IPS-18c (cell line): Measurements from ENCODE around the gene RABEP2.

Experiments
- H3K4me3 ChIP-seq: 2 replicates; pipeline ENCODE4 v1.7.0; 2013; ENCODE audit warnings: low read depth, mild to moderate bottlenecking, low read length, moderate library complexity; ENCODE audit not compliant: insufficient read depth
- H3K9me3 ChIP-seq: one replicate; pipeline ENCODE4 v1.6.1; 2013; ENCODE audit warnings: mild to moderate bottlenecking, low read length, moderate library complexity; ENCODE audit not compliant: control insufficient read depth, insufficient read depth

The RABEP2 gene

DNA sequence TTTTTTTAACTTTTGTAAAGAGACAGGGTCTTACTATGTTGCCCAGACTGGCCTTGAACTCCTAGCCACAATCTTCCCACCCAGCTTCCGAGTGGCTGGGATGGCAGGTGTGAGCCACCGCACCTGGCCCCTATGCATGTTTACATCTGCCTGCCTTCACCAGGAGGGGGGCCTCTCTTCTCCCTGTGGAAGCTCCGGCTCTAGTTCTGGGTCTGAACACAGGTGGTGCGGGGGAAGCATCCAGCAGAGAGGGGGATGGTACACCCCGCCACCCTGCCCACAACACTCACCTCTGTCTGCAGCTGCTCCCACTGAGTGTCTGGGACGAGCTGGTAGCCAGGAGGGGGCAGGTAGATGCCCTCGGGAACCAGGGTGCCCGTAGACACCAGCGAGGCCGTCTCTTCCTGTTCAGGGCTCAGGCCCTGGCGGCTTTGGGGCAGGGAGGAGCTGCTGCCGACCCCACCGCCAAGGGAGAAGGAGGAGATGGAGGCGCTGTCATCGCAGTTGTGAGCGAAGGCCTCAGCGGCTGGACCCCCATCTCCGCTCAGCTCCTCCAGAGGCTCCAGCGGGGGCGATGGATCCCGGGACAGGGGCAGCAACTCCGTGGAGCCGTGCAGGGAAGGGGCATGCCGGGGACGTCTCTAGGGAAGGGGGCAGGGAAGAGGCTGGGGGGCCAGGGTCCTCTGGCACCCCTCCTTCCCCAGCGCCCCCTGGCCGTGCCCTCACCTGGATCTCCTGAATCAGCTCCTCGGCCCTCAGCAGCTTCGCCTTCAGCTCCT lies 10.9 kb downstream of the RABEP2 start:
- Histone ChIP-seq H3K4me3 (no peak overlapping the region), H3K9me3 (no peaks in the 10 kb centered on the region)

DNA sequence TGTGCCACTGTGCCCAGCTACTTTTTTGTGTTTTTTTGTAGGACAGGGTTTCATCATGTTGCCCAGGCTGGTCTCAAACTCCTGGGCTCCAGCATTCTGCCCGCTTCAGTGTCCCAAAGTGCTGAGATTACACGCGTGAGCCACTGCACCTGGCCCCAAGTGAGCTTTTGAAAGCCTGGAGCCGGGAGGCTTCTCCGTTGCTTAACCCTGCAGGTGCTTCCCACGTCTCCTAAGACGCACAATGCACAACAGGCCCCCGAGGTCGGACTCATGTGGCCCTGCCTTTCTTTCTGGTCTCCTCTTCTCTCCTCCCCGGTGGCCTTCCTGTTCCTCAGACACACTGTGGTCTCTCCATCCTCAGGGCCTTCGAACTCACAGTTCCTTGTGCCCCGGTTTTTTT lies 12.5 kb downstream of the RABEP2 start:
- no peak overlapping the region for H3K4me3 ChIP-seq
- no peaks in the 10 kb centered on the region for H3K9me3 ChIP-seq

DNA sequence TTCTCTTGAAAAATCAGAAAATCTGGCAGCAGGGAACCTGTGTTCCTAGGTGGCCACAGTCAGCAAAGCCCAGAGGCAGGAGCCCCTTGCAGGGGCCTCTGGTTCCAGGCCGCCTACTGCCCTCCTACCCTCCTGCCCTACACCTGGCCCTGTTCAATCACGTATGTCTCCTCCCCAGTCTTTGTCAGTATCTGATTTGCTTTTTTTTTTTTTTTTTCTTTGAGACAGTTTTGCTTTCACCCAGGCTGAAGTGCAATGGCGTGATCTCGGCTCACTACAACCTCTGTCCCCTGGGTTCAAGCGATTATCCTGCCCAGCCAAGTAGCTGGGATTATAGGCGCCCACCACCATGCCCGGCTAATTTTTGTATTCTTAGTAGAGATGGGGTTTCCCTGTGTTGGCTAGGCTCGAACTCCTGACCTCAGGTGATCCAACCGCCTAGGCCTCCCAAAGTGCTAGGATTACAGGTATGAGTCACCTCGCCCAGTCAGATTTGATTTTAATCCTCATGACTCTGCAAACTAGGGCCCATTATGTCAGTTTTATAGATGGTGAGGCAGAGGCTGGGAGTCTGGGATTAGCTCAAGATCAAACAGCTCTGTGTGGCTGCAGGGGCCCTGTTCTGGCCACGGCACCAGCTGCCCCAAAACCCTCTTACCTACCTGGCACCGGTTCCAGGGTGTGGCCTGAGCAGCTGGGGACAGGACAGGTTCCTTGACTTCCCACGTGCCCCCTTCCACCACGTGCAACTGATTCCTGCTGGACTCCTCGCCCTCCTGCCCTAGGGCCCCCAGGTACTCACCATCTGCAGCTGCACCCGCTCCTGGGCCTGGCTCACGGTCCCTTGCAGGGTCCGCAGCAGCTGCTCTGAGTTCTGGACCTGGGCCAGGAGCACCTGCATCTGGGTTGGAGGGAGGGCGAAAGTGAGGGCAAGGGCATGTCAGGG lies 14.7 kb downstream of the RABEP2 start:
- no peak overlapping the region for H3K4me3 ChIP-seq
- no peaks in the 10 kb centered on the region for H3K9me3 ChIP-seq

DNA sequence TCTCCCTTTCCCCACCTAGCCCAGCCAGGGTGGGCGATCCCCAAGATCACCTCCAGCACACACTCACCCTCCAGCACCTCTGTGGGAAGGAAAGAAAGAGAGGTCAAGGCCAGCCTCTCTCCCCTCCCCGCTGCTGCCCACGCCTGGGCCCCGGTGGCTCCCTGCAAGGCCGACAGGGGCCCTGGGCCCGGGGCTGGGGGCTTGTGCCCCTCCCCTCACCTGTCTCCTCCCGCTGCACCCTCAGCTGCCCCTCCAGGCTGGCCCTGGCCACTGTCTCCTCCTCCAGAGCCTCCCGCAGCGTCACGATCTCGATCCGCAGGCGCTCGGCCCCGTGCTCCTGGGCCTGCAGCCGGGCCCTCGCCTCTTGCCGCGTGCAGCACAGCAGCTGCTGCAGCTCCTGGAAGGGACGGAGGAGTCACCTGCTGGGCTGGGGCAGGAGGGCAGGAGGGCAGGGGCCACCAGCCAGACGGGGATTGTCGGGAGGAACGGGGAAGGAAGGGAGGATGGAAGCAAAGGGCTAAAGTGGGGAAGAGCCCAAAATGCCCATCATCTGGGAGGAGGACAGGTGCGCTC lies 19.2 kb downstream of the RABEP2 start:
- no peak overlapping the region for H3K4me3 ChIP-seq
- no peaks in the 10 kb centered on the region for H3K9me3 ChIP-seq

DNA sequence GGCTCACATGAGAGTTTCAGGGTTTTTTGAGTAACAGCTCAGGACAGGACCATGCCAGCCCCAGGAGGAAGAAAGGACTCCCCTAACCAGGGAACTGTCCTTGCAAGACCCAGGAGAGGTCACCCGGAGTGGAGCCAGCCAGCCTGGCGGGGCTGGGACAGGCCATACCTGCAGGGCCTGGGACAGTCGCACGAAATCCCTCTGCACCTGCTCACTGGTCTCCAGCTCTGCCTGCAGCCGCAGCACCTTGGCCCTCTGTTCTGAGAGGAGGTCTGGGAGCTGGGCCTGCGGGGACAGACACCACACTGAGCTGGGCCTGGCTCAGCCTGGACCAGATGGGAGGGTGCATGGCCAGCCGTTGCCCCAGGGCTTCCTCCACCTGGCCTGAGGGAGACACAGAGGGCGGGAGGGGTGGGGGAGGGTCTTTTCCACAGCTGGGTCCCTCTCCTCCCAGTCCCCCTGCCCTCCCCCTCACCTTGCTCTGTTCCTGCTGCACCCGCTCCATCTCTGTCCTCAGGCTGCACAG lies 19.7 kb downstream of the RABEP2 start:
- no peak overlapping the region for H3K4me3 ChIP-seq
- H3K9me3 ChIP-seq, result no peaks in the 10 kb centered on the region

DNA sequence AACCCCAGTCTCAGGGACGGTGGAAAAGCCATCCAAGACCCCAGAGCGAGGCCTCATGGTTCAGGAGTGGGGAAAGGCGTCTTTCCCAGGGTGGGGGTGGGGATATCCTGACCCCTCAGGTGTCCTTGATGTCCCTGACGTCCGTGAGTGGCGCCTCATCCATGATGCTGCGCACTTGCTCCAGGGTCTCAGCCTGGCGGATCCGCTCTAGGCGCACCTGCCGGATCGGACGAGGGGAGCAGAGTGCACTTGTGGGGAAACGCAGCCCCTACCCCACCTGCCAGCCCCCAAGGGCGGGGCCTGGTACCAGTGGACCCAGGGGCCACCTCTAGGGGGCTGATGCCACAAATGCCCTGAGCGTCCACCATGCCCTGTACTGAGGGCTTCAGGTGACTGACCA lies 20.2 kb downstream of the RABEP2 start:
- Histone ChIP-seq H3K9me3 (no peaks in the 10 kb centered on the region), H3K4me3 (no peak overlapping the region)

DNA sequence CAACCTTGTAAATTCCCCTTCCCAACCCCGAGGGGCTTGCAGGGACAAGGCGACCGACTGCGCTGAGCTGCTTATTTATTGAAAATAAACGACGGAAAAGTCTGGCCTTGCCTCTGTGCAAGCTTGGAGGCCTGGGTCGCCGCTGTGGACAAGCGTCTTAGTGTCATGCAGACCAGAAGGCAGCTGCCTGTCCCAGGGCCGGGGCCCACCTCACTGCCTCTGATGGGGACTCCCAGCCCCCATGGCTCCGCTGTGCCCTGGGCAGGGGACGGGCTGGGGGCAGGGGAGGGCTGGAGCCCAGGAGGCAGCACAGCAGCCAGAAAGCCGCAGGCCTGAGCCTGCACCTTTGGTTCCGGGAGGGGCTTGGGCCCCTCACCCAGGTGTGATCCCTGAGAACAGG lies 20.7 kb downstream of the RABEP2 start:
- Histone ChIP-seq H3K4me3 (no peak overlapping the region), H3K9me3 (no peaks in the 10 kb centered on the region)

DNA sequence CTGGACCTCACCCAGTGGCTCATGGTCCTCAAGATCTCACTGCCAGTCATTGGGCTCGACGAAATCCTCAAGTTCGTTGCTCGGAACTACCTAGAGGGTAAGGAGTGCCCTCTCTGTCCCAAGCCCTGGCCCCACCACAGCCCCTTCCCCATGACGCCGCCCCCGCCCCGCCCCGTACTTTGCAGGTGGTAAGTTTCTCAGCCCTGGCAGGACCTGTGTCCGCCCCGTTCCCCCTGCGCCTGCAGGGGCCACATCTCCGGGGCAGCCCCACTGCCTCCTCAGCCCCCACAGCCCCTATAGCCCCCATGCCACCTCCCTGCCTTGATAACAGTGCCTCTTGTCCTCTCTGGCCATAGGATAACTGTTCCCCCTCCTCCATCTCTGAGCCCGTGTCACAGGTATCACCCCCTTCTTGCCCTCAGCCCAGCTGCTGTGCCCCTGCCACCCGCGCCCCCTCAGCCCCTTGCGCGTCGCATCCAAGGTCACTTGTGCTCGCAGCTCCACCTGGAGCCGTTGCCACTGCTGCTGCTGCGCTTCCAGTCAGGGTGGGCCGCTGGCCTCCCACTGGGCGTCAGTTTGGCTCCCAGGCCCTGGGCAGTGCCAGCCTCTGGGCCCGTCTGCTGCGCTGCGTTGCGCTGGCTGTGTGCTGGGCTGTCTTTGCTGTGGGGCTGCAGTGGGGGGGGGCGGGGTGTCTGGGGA lies 21.5 kb downstream of the RABEP2 start:
- H3K9me3 ChIP-seq, result no peaks in the 10 kb centered on the region
- H3K4me3 ChIP-seq, result no peak overlapping the region

DNA sequence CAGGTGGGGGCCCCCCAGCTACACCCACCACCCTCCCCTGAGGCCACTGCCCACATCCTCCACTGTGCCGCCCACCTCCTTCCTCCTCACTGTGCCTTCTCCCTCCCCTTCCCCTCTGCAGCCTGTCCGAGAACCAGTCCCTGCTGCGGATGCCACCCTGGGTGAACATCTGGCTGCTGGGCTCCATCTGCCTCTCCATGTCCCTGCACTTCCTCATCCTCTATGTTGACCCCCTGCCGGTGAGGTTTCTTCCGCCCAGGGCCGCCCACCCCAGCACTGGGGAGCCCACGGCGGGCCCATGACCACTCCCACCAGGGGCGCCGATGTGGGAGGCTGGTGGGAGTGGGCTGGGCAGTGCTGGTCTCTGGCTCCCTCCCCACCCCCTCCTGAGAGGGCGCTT lies 22.1 kb downstream of the RABEP2 start:
- H3K9me3 ChIP-seq, result no peaks in the 10 kb centered on the region
- H3K4me3 ChIP-seq, result no peak overlapping the region

DNA sequence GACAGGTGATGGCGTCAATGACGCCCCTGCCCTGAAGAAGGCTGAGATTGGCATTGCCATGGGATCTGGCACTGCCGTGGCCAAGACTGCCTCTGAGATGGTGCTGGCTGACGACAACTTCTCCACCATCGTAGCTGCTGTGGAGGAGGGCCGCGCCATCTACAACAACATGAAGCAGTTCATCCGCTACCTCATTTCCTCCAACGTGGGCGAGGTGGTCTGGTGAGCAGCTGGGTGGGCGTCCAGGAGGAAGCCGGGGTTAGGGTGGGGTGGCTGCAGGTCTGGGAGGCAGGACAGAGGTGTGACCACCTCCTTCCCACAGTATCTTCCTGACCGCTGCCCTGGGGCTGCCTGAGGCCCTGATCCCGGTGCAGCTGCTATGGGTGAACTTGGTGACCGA lies 23.2 kb downstream of the RABEP2 start:
- Histone ChIP-seq H3K9me3 (no peaks in the 10 kb centered on the region), H3K4me3 (no peak overlapping the region)

DNA sequence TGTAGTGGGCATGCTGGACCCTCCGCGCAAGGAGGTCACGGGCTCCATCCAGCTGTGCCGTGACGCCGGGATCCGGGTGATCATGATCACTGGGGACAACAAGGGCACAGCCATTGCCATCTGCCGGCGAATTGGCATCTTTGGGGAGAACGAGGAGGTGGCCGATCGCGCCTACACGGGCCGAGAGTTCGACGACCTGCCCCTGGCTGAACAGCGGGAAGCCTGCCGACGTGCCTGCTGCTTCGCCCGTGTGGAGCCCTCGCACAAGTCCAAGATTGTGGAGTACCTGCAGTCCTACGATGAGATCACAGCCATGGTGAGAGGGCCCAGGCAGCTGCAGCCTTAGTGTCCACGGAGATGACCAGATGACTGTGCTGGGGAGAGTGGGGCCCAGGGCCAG lies 24.4 kb downstream of the RABEP2 start:
- Histone ChIP-seq H3K4me3 (no peak overlapping the region), H3K9me3 (no peaks in the 10 kb centered on the region)

DNA sequence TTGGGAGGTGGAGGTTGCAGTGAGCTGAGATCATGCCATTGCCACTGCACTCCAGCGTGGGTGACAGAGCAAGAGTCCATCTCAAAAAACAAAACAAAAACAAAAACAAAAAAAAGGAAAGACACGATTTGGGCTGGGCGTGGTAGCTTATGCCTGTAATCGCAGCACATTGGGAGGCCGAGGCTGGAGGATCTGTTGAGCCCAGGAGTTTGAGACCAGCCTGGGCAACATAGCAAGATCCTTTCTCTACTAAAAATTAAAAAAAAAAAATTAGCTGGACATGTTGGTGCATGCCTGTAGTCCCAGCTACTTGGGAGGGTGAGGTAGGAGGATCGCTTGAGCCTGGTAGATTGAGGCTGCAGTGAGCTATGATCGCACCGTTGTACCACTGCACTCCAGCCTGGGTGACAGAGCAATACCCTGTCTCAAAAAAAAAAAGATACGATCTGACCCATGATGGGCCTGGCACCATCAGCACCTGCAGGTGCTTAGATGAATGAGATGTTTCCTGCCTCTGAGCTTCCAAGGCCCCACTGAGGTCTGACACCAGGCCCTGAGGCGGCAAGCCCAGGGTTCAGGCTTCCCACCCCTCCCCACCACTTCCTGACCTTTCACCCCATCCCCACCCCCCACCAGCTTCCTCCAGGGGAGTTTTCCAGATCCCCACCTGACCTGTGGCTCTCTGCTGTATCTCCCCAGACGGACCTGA lies 25.0 kb downstream of the RABEP2 start:
- Histone ChIP-seq H3K9me3 (no peaks in the 10 kb centered on the region), H3K4me3 (no peak overlapping the region)

DNA sequence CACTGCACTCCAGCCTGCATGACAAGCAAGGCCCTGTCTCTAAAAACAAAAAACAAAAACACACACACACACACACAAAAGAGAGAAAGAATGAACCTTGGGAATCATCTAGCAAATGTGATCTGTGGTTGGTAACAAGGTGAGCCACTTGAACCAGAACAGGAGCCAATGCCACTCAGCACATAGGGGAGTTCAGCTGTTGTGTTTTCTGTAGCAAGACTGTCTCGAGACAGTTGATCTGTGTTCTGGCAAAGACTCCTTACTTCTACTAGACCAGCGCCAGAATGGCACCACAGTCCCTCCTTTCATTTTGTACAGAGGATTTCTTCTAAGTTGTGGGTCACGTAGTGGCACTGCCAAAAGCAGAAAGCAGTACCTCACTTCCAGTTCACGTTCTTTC lies 26.1 kb downstream of the RABEP2 start:
- Histone ChIP-seq H3K4me3 (no peak overlapping the region), H3K9me3 (no peaks in the 10 kb centered on the region)

DNA sequence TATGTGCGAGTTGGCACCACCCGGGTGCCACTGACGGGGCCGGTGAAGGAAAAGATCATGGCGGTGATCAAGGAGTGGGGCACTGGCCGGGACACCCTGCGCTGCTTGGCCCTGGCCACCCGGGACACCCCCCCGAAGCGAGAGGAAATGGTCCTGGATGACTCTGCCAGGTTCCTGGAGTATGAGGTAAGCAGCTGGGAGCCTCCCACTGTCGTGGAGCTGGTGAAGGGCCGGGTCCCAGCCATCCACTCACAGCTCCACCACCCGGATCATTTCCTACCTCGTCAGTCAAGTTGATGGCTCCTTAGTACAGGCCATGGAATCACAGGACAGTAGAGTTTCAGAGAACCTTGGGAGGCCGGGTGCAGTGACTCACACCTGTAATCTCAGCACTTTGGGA lies 26.8 kb downstream of the RABEP2 start:
- Histone ChIP-seq H3K9me3 (no peaks in the 10 kb centered on the region), H3K4me3 (no peak overlapping the region)

DNA sequence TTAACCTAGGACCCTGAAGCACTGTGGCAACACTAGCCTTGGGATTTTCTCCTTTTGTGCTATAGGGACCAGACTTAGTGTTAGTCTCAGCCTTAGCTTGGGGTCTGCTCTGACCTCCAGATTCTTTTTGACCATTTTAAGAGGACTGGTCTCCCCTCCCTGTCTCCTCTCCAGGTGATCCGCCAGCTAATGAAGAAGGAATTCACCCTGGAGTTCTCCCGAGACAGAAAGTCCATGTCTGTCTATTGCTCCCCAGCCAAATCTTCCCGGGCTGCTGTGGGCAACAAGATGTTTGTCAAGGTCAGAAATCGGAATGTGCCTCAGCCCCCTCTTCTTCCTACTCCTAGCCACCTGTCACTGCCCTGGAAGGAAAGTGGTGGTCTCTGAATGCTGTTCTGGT lies 27.2 kb downstream of the RABEP2 start:
- H3K9me3 ChIP-seq, result no peaks in the 10 kb centered on the region
- no peak overlapping the region for H3K4me3 ChIP-seq

DNA sequence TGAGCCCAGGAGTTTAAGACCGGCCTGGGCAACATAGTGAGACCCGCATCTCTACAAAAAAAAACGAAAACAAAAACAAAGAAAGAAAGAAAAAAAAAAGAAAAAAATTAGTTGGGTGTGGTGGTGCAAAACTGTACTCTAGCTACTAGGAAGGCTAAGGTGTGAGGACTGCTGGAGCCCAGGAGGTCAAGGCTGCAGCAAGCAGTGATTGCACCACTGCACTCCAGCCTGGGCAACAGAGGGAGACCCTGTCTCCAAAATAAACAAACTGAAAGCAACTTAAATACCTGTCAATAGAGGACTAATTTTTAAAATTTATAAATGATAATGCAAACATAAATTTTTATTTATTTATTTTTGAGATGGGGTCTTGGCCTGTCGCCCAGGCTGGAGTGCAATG lies 29.4 kb downstream of the RABEP2 start:
- Histone ChIP-seq H3K4me3 (no peak overlapping the region), H3K9me3 (no peaks in the 10 kb centered on the region)

DNA sequence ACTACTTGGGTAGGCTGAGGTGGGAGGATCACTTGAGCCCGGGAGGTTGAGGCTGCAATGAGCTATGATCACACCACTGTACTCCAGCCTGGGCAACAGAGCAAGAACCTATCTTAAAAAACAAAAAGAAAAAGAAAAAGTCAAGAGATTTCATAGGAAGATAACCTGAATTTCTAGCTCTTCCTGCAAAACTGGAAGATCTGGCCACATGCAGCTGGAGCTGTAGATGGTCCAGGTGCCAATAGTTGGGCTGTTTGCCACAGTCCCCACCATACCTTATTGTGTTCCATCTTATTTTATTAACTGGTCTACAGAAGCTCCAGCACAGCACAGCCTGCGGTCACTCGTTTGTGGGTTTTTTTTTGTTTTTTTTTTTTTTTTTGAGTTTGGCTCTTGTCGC lies 31.7 kb downstream of the RABEP2 start:
- Histone ChIP-seq H3K9me3 (no peaks in the 10 kb centered on the region), H3K4me3 (no peak overlapping the region)
